Brain microvascular endothelial cell (primary cell): Measurements from ENCODE around the gene LANCL3.

Experiments
- DNase-seq: peaks from one replicate; pipeline ENCODE4 v3.0.0-alpha.2; 2020
- H3K27ac ChIP-seq: fragments of 250-450 bp; sonication (Bioruptor Pico); 2 replicates; pipeline ENCODE4 v1.5.1; 2020; ENCODE audit warnings: mild to moderate bottlenecking, moderate library complexity
- H3K27me3 ChIP-seq: fragments of 250-450 bp; sonication (Bioruptor Pico); replicated peaks from 2 replicates; pipeline ENCODE4 v1.5.1; 2020; ENCODE audit warnings: mild to moderate bottlenecking
- H3K36me3 ChIP-seq: fragments of 250-450 bp; sonication (Bioruptor Pico); replicated peaks from 2 replicates; pipeline ENCODE4 v1.5.1; 2020; ENCODE audit warnings: mild to moderate bottlenecking
- H3K4me3 ChIP-seq: 2 replicates; pipeline ENCODE4 v1.5.1; 2011; ENCODE audit warnings: low read depth, mild to moderate bottlenecking, control low read depth, low read length, moderate library complexity
- in situ Hi-C: cut with HindIII; loops from 2 replicates; pipeline ENCODE4 v1.10.0; 2017; ENCODE audit warnings: low sequenced_read_pairs, low pct_ligation_motif_present
- TF ChIP-seq, protein P1 (sequence below): IDR thresholded peaks from 2 replicates; pipeline ENCODE4 v1.5.1; 2011; ENCODE audit warnings: low read depth, mild to moderate bottlenecking, moderate library complexity, low read length, control low read depth, inconsistent platforms; ENCODE audit errors: missing control alignments

The LANCL3 gene

DNA sequence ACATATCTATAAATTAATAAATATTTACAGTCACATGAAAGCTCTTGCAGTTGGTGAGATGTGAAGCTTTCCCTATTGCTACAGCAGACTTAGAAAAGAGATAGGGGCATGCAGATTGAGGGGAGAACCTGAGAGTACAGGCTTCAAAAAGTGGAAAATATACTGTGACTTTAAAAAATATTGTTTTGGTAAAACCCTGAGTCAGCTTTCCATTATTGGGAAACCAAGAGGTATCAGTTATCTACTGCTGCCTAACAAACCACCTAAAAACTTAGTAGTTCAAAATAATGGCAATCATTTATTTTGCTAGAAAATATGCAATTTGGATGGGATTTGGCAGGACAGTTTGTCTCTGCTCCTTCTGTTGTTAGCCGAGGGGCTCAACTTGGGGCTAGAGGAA is 38.3 kb downstream of the LANCL3 start:
- Histone ChIP-seq H3K4me3 (no peak overlapping the region), H3K27ac (no peak overlapping the region), H3K27me3 (no peaks in the 10 kb centered on the region), H3K36me3 (no peaks in the 10 kb centered on the region)
- in situ Hi-C loops: no loop called here
- no peak for DNase-seq
- TF ChIP-seq, protein P1, sequence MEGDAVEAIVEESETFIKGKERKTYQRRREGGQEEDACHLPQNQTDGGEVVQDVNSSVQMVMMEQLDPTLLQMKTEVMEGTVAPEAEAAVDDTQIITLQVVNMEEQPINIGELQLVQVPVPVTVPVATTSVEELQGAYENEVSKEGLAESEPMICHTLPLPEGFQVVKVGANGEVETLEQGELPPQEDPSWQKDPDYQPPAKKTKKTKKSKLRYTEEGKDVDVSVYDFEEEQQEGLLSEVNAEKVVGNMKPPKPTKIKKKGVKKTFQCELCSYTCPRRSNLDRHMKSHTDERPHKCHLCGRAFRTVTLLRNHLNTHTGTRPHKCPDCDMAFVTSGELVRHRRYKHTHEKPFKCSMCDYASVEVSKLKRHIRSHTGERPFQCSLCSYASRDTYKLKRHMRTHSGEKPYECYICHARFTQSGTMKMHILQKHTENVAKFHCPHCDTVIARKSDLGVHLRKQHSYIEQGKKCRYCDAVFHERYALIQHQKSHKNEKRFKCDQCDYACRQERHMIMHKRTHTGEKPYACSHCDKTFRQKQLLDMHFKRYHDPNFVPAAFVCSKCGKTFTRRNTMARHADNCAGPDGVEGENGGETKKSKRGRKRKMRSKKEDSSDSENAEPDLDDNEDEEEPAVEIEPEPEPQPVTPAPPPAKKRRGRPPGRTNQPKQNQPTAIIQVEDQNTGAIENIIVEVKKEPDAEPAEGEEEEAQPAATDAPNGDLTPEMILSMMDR: no peak

DNA sequence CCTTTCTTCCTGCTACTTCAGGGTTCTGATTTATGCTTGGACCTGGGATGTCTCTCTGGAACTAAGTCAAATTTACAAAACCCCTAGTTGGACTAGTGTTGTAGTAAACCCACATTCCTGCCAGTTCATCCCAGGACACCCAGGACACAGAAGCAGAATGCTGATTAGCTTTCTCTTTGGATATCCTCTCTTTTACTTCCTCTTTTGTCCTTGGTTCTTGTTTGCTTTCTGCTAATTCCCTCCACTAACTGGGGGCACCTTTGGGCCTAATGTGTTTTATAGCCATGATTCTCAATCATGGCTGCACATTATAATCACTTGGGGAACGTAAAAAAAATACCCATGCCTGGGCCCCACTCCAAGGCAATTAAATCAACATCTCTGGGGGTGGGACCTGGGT is 42.5 kb downstream of the LANCL3 start:
- TF ChIP-seq, protein P1: no peak
- H3K27ac ChIP-seq: no peak overlapping the region
- no peak for DNase-seq
- no peaks in the 10 kb centered on the region for H3K27me3 ChIP-seq
- in situ Hi-C loops: no loop called here
- no peaks in the 10 kb centered on the region for H3K36me3 ChIP-seq
- no peak overlapping the region for H3K4me3 ChIP-seq

DNA sequence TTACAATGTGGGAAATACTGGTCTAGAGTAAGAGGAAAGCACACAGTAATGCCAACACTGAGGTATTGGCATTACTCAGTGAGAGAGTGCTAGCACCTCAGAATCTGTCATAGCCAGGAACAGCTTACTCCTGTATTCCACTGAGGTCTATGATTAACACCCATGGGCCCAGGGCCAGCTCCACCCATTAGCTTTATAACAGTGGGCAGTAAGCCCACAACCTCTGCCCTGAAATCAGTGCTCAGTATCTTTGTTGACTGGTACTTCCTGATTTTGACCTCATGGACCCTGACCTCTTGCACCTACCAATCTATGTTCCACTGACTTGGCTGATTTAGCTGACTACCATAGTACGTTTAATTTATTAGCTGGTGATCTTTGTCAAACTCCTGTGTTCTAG is 56.1 kb downstream of the LANCL3 start:
- TF ChIP-seq, protein P1: no peak
- no peak for DNase-seq
- no peak overlapping the region for H3K4me3 ChIP-seq
- H3K27me3 ChIP-seq: no peaks in the 10 kb centered on the region
- H3K36me3 ChIP-seq: no peaks in the 10 kb centered on the region
- H3K27ac ChIP-seq: no peak overlapping the region
- in situ Hi-C loops: no loop called here

- TF ChIP-seq, protein P1: no peak
- H3K27me3 ChIP-seq: no peaks in the 10 kb centered on the region
- no peak overlapping the region for H3K4me3 ChIP-seq
- no peak overlapping the region for H3K27ac ChIP-seq
- in situ Hi-C loops: no loop called here
- no peaks in the 10 kb centered on the region for H3K36me3 ChIP-seq
- DNase-seq: no peak
These were observed 66.6 kb downstream of the LANCL3 start for GRCh38 chrX:37638047-37638446.

DNA sequence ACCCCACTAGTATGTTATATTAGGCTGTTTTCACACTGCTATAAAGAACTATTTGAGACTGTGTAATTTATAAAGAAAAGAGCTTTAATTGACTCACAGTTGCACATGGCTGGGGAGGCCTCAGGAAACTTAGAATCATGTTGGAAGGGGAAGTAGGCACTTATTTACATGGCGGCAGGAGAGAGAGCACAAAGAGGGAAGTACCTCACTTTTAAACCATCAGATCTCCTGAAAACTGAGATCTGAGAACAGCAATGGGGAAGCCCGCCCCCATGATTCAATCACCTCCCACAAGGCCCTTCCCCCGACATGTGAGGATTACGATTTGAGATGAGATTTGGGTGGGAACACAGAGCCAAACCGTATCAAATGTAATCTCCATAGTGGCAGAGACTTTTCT is 68.7 kb downstream of the LANCL3 start:
- no peak overlapping the region for H3K4me3 ChIP-seq
- in situ Hi-C loops: no loop called here
- TF ChIP-seq, protein P1: no peak

DNA sequence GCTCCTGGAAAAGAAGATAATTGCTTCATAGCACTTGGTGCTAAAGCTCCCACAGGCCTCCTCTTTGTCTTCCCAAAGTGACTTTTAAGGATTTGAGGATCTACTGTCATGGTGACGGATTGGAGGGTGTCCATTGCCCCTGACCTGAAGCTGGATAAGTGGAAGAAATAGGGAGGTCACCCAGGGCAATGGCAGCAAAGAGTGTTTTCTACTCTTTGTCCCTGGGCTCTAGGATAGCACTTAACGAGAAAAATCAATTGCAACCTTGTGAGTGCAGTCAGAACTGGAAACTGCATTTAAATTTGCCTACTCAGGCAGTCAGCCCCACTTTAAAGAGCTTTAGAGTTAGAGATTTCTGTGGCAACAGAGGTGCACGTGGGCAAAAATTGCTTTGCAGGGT is 70.4 kb downstream of the LANCL3 start:
- Histone ChIP-seq H3K4me3 (no peak overlapping the region), H3K27me3 (no peaks in the 10 kb centered on the region), H3K36me3 (no peaks in the 10 kb centered on the region), H3K27ac (no peak overlapping the region)
- in situ Hi-C loops: no loop called here
- TF ChIP-seq, protein P1: no peak
- DNase-seq: no peak

More for the DNA sequence above, 68.7 kb downstream of the LANCL3 start:
- DNase-seq: no peak
- no peak overlapping the region for H3K27ac ChIP-seq
- no peaks in the 10 kb centered on the region for H3K27me3 ChIP-seq
- no peaks in the 10 kb centered on the region for H3K36me3 ChIP-seq
